ENCODE data around the gene GRIK5.
"Not testable (repeated sequence)": the region's sequence is repeated elsewhere in the genome, so short reads cannot be mapped to it uniquely, and the experiment has no call there.

GRIK5 gene

DNA sequence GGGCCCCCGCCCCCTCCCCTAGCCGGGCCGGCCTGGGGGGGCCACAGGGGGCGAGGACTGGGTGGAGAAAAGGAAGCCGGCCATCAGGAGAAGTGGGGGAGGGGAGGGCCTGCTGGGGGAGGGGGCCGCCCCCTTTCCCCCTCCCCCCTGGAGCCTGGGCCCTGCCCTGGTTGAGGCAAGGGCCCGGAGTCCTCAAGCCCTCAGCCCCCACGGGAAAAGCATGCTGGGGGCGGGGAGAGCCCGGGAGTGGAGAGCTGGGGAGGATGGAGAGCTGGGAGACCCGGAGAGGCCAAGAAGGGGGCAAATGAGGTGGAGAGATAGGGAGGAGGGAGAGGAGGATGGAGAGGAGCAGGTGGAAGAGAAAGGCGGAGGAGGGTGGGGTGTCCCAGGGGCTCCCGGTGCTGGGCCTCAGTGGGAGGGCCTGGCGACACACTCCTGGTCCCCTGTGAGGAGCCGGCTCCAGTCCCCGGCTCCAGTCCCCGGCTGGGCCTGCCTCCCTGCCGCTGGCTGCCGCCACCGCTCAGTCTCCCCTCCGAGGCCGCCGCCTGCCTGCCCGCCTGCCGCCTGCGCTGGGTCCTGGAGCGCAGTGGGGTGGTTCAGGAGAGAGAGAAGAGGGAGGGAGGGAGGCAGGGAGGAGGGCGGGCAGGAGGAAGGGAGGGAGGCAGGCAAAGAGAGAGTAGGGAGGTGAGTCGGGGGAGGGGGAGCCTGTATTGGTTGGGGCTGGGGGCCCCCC is at the start of gene GRIK5:
GRIK5 (minus strand) TSS at position 588 of the 733 bp plus-strand sequence. CDS start 4,436 bp downstream, outside the sequence.
- no peak for DNase-seq (ENCODE audit: low read depth)

- no peak for DNase-seq (ENCODE audit: low read depth)
Observed at GRCh38 chr19:42117076-42117475, 47.1 kb upstream of the GRIK5 start.

DNA sequence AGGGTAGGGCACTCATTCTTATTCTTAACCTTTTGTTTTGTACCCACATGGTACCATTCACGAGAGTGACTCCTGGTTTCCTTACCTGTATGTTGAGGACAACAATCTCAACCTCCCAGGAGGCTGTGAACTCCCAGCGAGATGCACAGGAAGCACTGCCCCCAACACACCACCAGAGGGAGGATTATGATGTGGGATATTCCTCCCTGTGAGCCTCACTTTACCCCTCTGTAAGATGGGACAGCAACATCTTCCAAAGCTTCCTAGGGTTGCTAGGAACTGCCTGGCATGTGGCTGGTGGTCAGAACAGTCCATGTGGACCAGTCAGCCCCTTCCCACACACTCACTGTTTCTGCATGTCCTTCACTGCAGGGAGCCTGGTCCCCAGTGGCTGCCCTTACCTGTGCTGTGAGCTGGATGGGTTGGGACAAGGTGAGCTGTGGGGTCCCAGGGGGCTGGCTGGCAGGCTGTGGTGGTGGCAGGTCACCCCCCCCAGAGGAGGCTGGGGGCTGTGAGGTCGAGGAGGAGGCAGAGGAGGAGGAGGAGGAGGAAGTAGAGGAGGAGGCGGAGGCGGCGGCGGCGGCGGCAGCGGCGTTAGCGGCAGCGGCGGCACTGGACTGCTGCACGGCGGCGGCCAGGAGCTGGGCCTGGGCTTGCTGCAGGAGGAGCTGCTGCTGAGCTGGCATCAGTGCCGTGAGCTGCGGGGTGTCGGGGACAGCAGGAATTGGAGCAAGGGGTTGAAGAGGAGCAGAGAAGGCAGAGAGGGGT is 46.5 kb upstream of the GRIK5 start:
- no peak for DNase-seq (ENCODE audit: low read depth)

DNA sequence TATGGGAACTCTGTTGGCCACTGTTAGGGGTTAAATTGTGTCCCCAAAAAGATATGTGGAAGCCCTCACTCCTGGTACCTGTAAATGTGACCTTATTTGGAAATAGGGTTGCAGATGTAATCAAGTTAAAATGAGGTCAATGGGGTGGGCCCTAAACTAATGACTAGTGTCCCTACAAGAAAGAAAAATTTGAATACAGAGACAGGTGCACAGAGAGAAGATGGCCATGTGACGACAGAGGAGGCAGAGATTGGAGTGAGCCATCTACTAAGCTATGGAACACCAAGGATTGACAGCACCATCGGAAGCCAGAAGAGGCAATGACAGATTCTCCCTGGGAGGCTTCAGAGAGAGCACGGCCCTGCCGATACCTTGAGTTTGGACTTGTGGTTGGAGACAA is 45.7 kb upstream of the GRIK5 start:
- DNase-seq (ENCODE audit: low read depth), result no peak

DNA sequence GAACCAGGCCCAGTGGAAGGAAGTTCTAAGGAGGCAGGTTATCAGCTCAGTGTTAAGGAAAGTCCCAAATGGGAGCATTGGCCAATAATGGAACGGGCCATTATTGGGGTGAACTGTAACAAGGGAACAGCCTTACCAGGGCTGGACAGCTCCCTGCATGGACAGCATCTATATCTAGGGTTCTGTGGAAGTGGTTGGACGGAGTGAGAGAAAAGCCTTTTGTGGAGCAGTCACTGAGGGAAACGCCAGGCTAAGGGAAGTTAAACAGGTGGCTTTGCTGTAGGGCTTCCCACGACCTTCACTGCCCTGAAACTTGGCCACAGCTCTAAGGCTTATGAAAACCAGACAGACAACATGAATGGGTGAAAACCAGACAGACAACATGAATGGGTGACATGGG is 45.2 kb upstream of the GRIK5 start:
- DNase-seq (ENCODE audit: low read depth), result no peak

GRCh38 chr19:42114412-42114811 is 44.4 kb upstream of the GRIK5 start:
- DNase-seq (ENCODE audit: low read depth), result no peak

- DNase-seq (ENCODE audit: low read depth), result no peak
Observed at GRCh38 chr19:42113641-42114348, 43.8 kb upstream of the GRIK5 start.

DNA sequence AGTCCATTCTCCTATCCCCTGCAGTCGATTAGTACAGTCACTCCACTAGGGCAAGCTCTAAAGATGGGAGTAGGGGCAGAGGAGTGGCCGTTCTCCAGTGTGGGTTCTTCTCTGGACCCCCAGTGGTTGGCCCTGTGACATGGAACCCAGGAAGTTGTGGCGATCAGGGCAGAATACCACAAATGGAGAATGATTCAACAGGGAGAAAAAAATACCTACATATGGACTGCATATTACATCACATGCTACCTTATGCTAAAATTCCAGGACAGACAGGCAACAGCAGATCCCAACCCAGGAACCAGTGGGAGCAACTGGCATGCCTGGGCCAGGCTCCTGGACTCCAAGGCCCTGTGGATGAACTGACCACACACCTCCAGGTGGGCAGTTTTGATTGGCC is 41.8 kb upstream of the GRIK5 start:
- DNase-seq (ENCODE audit: low read depth), result no peak

DNA sequence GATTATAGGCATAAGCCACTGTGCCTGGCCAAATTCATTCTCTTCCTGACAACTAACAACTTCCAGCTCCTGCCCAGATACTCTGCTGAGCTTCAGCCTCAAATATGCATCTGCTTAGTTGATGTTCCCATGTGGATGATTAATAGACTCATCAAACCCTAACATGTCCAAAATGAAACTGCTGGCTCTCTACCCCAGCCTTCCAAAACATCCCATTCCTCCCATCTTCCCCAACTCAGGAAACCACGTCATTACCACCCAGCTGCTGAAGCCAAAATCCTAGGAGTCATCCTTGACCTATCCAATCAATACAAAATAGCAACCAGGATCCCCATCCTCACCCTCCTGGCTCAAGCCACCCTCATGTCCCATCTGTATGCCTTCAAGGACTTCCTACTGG is 41.4 kb upstream of the GRIK5 start:
- DNase-seq (ENCODE audit: low read depth), result no peak

GRCh38 chr19:42110658-42111057 is 40.7 kb upstream of the GRIK5 start:
- no peak for DNase-seq (ENCODE audit: low read depth)

DNA sequence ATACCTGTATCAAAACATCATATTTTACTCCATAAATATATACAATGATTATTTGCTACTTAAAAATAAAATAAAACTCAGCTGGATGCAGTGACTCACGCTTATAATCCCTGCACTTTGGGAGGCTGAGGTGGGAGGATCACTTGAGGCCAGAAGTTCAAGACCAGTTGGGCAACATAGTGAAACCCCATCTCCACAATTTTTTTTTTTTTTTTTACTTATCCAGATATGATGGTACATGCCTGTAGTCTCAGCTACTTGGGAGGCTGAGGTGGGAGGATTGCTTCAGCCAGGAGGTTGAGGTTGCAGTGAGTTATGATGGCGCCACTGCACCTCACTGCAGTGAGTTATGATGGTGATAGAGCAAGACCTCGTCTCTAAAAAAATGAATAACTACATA is 39.9 kb upstream of the GRIK5 start:
- DNase-seq (ENCODE audit: low read depth), result no peak

- peak; percentile 77 for DNase-seq (ENCODE audit: low read depth)
Observed at GRCh38 chr19:42108527-42109389, 38.8 kb upstream of the GRIK5 start.

DNA sequence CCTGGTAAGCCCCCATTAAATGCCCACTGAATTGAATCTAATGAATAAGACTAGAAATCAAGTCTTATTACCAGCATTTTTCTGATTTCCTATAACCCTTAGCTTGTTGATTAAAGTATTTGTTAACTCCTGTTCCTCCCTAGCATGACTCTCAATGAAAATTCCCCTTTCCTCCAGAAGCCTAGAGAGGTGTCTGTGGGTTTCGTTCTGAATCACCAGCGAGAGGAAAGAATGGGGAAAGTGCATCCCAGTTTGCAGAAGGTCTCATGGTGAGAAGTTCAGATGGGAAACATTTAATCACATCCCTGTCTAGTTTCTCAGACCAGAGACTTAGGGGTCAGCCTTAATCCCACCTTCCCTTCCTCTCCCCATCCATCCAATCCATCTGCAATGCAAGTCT is 35.4 kb upstream of the GRIK5 start:
- DNase-seq (ENCODE audit: low read depth), result no peak

- no peak for DNase-seq (ENCODE audit: low read depth)
Observed at GRCh38 chr19:42102877-42103276, 32.9 kb upstream of the GRIK5 start.

DNA sequence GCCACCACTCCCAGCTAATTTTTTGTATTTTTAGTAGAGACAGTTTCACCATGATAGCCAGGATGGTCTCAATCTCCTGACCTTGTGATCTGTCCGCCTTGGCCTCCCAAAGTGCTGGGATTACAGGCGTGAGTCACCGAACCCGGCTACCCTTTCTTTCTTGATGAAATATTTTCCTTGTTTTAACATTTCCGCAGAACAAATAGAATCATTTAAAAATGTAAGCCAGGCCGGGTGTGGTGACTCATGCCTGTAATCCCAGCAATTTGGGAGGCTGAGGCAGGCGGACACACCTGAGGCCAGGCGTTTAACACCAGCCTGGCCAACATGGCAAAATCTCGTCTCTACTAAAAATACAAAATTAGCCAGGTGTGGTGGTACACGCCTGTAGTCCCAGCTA is 30.2 kb upstream of the GRIK5 start:
- DNase-seq (ENCODE audit: low read depth), result not testable (repeated sequence)

DNA sequence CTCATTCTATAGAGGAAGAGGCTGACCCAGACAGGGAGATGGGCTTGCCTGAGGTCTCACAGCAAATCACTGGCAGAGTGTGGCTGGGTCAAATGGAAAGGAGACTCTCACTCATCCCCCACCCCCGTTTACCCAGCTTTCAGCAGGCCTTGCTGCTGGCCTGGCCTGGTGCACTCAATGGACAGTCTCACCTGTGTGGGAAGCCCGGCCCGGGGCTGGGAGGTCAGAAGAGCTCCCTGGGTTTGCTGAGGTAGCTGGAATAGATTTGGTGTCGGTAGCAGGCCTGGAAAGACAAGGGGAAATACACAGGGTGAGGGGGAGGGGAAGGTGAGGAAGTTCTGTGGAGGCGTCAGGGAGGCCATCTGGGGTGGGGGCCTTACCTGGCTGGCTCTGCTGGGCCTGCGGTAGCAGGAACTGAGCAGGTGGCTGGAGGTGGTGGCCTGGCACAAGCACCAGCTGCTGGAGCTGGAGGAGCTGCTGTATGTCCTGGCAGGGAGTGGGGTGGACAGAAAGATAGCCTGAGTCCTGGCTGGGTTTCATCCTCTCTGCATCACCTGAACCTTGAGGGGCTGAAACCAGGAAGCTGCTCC is 29.4 kb upstream of the GRIK5 start:
- no peak for DNase-seq (ENCODE audit: low read depth)

DNA sequence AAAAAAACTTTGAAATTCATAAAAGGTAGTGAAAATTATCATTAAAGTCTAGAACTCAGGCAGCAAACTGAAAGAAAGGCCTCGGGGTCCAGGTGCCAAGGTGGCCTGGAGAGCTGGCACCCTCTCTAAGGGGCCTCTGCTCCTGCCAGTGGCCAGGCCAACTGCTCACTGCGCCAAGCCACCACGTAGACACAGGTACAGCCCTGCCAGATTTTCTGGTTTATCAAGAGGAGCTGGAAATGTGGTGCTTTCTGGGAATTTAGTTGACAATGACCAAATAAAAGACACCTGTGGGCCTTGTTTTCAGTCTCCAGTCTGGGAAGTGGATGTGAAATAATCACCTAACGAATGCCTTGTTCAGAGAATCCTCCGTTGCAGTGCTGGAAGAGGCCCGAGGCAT is 28.8 kb upstream of the GRIK5 start:
- DNase-seq (ENCODE audit: low read depth), result no peak

DNA sequence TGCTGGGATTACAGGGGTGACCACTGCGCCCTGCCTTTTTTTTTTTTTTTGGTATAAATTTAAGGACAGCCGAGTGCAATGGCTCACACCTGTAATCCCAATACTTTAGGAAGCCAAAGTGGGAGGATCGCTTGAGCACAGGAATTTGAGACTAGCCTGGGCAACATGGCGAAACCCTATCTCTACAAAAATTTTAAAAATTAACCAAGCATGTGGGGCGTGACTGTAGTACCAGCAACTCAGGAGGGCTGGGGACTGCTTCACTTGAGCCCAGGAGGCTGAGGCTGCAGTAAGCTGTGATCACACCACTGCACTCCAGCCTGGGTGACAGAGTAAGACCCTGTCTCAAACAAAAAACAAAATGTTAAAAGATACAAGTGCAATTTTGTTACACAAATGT is 27.5 kb upstream of the GRIK5 start:
- DNase-seq (ENCODE audit: low read depth), result no peak

GRCh38 chr19:42096255-42096837 is 26.3 kb upstream of the GRIK5 start:
- DNase-seq (ENCODE audit: low read depth), result no peak

DNA sequence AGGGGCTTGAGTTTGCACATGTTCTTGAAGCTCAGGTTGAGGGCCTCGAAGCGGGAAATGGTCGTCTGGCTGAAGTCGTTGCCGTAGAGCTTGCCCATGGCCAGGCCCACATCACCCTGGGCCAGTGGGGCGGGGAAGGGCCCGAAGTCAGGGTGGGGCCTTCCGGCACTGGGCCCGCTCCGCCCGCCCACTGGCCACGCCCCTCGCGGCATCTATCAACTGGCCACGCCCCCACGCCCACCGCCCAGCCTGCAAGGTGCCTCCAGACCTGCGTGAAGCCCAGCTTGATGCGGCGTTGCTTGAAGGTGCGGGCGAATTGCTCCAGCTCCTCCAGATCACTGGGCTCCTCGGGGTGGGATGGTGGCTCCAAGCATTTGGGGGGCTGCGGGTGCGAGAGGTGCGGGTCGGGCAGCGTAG is 25.8 kb upstream of the GRIK5 start:
- no peak for DNase-seq (ENCODE audit: low read depth)

- no peak for DNase-seq (ENCODE audit: low read depth)
Observed at GRCh38 chr19:42095142-42095813, 25.3 kb upstream of the GRIK5 start.
